GM04504 (cell line): ENCODE measurements around the gene NOTCH2.

Experiments
- DNase-seq: peaks from one replicate; pipeline ENCODE4 v3.0.0-alpha.2; 2012; ENCODE audit warnings: low read depth

The NOTCH2 gene

GRCh38 chr1:119943216-119943615 is 126.2 kb downstream of the NOTCH2 start:
- DNase-seq: no peak

GRCh38 chr1:119941392-119941791 is 128.1 kb downstream of the NOTCH2 start:
- no peak for DNase-seq

- DNase-seq: no peak
These were observed 128.8 kb downstream of the NOTCH2 start for GRCh38 chr1:119940697-119941096.

GRCh38 chr1:119937198-119937597 is 132.3 kb downstream of the NOTCH2 start:
- no peak for DNase-seq

GRCh38 chr1:119935915-119936314 is 133.5 kb downstream of the NOTCH2 start:
- no peak for DNase-seq

- no peak for DNase-seq
These were observed 134.1 kb downstream of the NOTCH2 start for GRCh38 chr1:119935373-119935772.

GRCh38 chr1:119933397-119933796 is 136.1 kb downstream of the NOTCH2 start:
- no peak for DNase-seq

GRCh38 chr1:119929643-119930315 is 139.7 kb downstream of the NOTCH2 start:
- no peak for DNase-seq

GRCh38 chr1:119926553-119926952 is 142.9 kb downstream of the NOTCH2 start:
- DNase-seq: no peak

GRCh38 chr1:119924948-119925898 is 144.2 kb downstream of the NOTCH2 start:
- no peak for DNase-seq

- DNase-seq: no peak
These were observed 149.1 kb downstream of the NOTCH2 start for GRCh38 chr1:119920104-119920968.

GRCh38 chr1:119919241-119919640 is 150.2 kb downstream of the NOTCH2 start:
- DNase-seq: no peak

GRCh38 chr1:119918301-119918700 is 151.2 kb downstream of the NOTCH2 start:
- DNase-seq: no peak

- DNase-seq: no peak
These were observed 152.0 kb downstream of the NOTCH2 start for GRCh38 chr1:119917304-119918055.

GRCh38 chr1:119915517-119915916 is 153.9 kb downstream of the NOTCH2 start:
- no peak for DNase-seq

GRCh38 chr1:119914071-119914470 is 155.4 kb downstream of the NOTCH2 start:
- no peak for DNase-seq

- no peak for DNase-seq
These were observed 156.5 kb downstream of the NOTCH2 start for GRCh38 chr1:119912963-119913362.

GRCh38 chr1:119911775-119912174 is 157.7 kb downstream of the NOTCH2 start:
- no peak for DNase-seq

GRCh38 chr1:119910618-119911017 is 158.8 kb downstream of the NOTCH2 start:
- DNase-seq: no peak

GRCh38 chr1:119909890-119910596 is 159.4 kb downstream of the NOTCH2 start:
- DNase-seq: no peak

GRCh38 chr1:119908661-119909060 is 160.8 kb downstream of the NOTCH2 start:
- no peak for DNase-seq
